Endothelial cell of umbilical vein (primary cell): ENCODE results near the gene TSPAN4.

Experiments
- POLR2AphosphoS5 ChIP-seq: IDR thresholded peaks from 2 replicates; pipeline ENCODE4 v1.6.1; 2012; ENCODE audit warnings: low read depth, mild to moderate bottlenecking, control low read depth, low read length, moderate library complexity; ENCODE audit not compliant: insufficient read depth
- TF ChIP-seq, protein P1 (sequence below), 2 donors: IDR thresholded peaks; 1 replicate in 1 of 2; 2 replicates in 1 of 2; pipeline ENCODE4 v1.5.1; 2011; ENCODE audit warnings: low read length in 2 of 2, mild to moderate bottlenecking in 2 of 2, moderate library complexity in 2 of 2, control low read depth in 1 of 2, inconsistent platforms in 1 of 2, low read depth in 1 of 2; ENCODE audit not compliant: insufficient read depth in 1 of 2; ENCODE audit errors: extremely low read depth in 1 of 2

DNA sequence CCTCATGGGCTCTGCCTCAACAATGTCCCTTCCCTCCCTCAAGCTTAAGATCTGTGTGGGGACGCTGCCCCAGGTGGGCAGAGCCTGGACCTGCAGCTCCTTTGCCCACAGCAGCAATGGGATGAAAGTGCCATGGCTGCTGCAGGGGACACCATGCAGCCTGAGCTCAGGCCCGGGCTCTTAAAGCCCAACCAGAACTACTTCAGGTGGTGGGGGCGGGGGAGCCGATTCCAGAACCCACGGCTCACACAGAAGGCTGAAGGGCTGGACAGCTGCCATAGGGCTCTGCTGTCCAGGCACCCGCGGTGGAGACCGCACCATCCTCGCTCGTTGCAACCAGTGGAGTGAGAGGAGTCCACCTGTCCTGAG lies 55.5 kb downstream of the TSPAN4 start:
- TF ChIP-seq, protein P1, sequence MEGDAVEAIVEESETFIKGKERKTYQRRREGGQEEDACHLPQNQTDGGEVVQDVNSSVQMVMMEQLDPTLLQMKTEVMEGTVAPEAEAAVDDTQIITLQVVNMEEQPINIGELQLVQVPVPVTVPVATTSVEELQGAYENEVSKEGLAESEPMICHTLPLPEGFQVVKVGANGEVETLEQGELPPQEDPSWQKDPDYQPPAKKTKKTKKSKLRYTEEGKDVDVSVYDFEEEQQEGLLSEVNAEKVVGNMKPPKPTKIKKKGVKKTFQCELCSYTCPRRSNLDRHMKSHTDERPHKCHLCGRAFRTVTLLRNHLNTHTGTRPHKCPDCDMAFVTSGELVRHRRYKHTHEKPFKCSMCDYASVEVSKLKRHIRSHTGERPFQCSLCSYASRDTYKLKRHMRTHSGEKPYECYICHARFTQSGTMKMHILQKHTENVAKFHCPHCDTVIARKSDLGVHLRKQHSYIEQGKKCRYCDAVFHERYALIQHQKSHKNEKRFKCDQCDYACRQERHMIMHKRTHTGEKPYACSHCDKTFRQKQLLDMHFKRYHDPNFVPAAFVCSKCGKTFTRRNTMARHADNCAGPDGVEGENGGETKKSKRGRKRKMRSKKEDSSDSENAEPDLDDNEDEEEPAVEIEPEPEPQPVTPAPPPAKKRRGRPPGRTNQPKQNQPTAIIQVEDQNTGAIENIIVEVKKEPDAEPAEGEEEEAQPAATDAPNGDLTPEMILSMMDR (IDR thresholded peaks at IDR 0.05; ENCODE audit: extremely low read depth in 1 of 2, insufficient read depth in 1 of 2, low read depth in 1 of 2, low read length in 2 of 2), result peak in 1 of 2 donors; percentile 57
- TF ChIP-seq POLR2AphosphoS5, result no peak
